WTC11 (cell line): ENCODE data around the gene HNRNPAB. TPM values are rescaled to one million over a fixed set of nuclear protein-coding genes. Genes with fewer than 3 reads are reported as not detected.

ENCODE experiments used
- ATAC-seq: fragments of 200-7000 bp; cut with Tn5 transposase; 2 replicates; pipeline ENCODE4 v1.10.0; 2021; ENCODE audit warnings: mild to moderate bottlenecking, moderate library complexity
- CTCF ChIA-PET: fragments of 300-600 bp; sonication (Branson Sonifier 250); formaldehyde crosslinking; loops from one replicate; lab custom pipeline; 2021; ENCODE audit warnings: antibody characterized with exemption; lab: Charles Lee
- POLR2A ChIA-PET: fragments of 350-600 bp; sonication (Branson Sonifier 250); formaldehyde crosslinking; loops from one replicate; lab custom pipeline; 2021; ENCODE audit warnings: antibody characterized with exemption; lab: Charles Lee
- DNase-seq: peaks from one replicate; pipeline ENCODE4 v3.0.0; 2021; ENCODE audit warnings: low spot score
- H3K27ac Mint-ChIP-seq: 2 replicates; pipeline ENCODE4 v1.8.0; 2021; ENCODE audit warnings: mixed read lengths
- H3K27me3 Mint-ChIP-seq: 2 replicates; pipeline ENCODE4 v1.8.0; 2021; ENCODE audit warnings: low read depth, mild to moderate bottlenecking, moderate library complexity, mixed read lengths
- H3K36me3 Mint-ChIP-seq: 2 replicates; pipeline ENCODE4 v1.8.0; 2021; ENCODE audit warnings: mixed read lengths
- H3K4me1 Mint-ChIP-seq: 2 replicates; pipeline ENCODE4 v1.8.0; 2022; ENCODE audit warnings: mixed read lengths
- H3K4me3 Mint-ChIP-seq: 2 replicates; pipeline ENCODE4 v1.8.0; 2021; ENCODE audit warnings: mild to moderate bottlenecking, moderate library complexity, mixed read lengths
- H3K9me3 Mint-ChIP-seq: 2 replicates; pipeline ENCODE4 v1.8.0; 2021; ENCODE audit warnings: mixed read lengths
- FOXP1 ChIP-seq: sonication (generic); formaldehyde crosslinking; IDR thresholded peaks from 2 replicates; pipeline ENCODE4 v1.8.0; 2022; ENCODE audit warnings: missing genetic modification reagents, mild to moderate bottlenecking, moderate library complexity, borderline replicate concordance
- GABPB1 ChIP-seq: sonication (generic); formaldehyde crosslinking; IDR thresholded peaks from 2 replicates; pipeline ENCODE4 v1.8.1; 2023; ENCODE audit warnings: mild to moderate bottlenecking, missing genetic modification reagents
- JUN ChIP-seq: sonication (generic); formaldehyde crosslinking; IDR thresholded peaks from 2 replicates; pipeline ENCODE4 v1.8.0; 2023; ENCODE audit warnings: mild to moderate bottlenecking, missing genetic modification reagents
- MXD4 ChIP-seq: fragments of 250-450 bp; sonication (Bioruptor Pico); IDR thresholded peaks from 2 replicates; pipeline ENCODE4 v1.8.0; 2021; ENCODE audit warnings: mild to moderate bottlenecking, moderate library complexity, borderline replicate concordance
- NR1H2 ChIP-seq: sonication (generic); formaldehyde crosslinking; IDR thresholded peaks from 2 replicates; pipeline ENCODE4 v1.9.0; 2021; ENCODE audit warnings: mild to moderate bottlenecking, moderate library complexity, missing genetic modification reagents
- NR3C1 ChIP-seq: sonication (generic); formaldehyde crosslinking; conservative IDR thresholded peaks from 2 replicates; pipeline ENCODE4 v1.8.1; 2023; ENCODE audit warnings: low read depth, mild to moderate bottlenecking, missing genetic modification reagents
- SMAD3 ChIP-seq: sonication (generic); formaldehyde crosslinking; IDR thresholded peaks from 2 replicates; pipeline ENCODE4 v1.8.0; 2022; ENCODE audit warnings: missing genetic modification reagents, mild to moderate bottlenecking, borderline replicate concordance
- STAT6 ChIP-seq: sonication (generic); formaldehyde crosslinking; conservative IDR thresholded peaks from 2 replicates; pipeline ENCODE4 v1.8.1; 2023; ENCODE audit warnings: mild to moderate bottlenecking, low read depth, missing genetic modification reagents, moderate library complexity
- USF2 ChIP-seq: sonication (generic); formaldehyde crosslinking; IDR thresholded peaks from 2 replicates; pipeline ENCODE4 v1.8.1; 2023; ENCODE audit warnings: mild to moderate bottlenecking, missing genetic modification reagents, moderate library complexity
- ZNF232 ChIP-seq: sonication (generic); formaldehyde crosslinking; IDR thresholded peaks from 2 replicates; pipeline ENCODE4 v1.8.0; 2022; ENCODE audit warnings: mild to moderate bottlenecking, missing genetic modification reagents
- ZNF281 ChIP-seq: sonication (generic); formaldehyde crosslinking; IDR thresholded peaks from 2 replicates; pipeline ENCODE4 v1.8.0; 2023; ENCODE audit warnings: mild to moderate bottlenecking, missing genetic modification reagents
- total RNA-seq: library from RNA; stranded (reverse); gene quantifications from 3 replicates; pipeline ENCODE4 v1.2.3, GENCODE V29; 2021
- TF ChIP-seq, protein P1 (sequence below): sonication (generic); formaldehyde crosslinking; IDR thresholded peaks from 2 replicates; pipeline ENCODE4 v1.8.1; 2022; ENCODE audit warnings: low read depth, mild to moderate bottlenecking, moderate library complexity, missing genetic modification reagents, borderline replicate concordance
- TF ChIP-seq, protein P2 (sequence below): fragments of 250-450 bp; sonication (Bioruptor Pico); IDR thresholded peaks from 2 replicates; pipeline ENCODE4 v1.9.0; 2021; ENCODE audit warnings: mild to moderate bottlenecking

HNRNPAB gene
- total RNA-seq, 1 experiment from 2014 or later = 457 TPM

- TF ChIP-seq USF2 (CRISPR knock-in tag) (peak; percentile 59), ZNF281 (CRISPR knock-in tag) (no peak), ZNF232 (CRISPR knock-in tag) (no peak), STAT6 (CRISPR knock-in tag) (no peak)
These were observed 24.0 kb upstream of the HNRNPAB start (continued) for GRCh38 chr5:178180141-178180863.

GRCh38 chr5:178182158-178182876, 22.0 kb upstream of the HNRNPAB start:
- TF ChIP-seq, protein P1, sequence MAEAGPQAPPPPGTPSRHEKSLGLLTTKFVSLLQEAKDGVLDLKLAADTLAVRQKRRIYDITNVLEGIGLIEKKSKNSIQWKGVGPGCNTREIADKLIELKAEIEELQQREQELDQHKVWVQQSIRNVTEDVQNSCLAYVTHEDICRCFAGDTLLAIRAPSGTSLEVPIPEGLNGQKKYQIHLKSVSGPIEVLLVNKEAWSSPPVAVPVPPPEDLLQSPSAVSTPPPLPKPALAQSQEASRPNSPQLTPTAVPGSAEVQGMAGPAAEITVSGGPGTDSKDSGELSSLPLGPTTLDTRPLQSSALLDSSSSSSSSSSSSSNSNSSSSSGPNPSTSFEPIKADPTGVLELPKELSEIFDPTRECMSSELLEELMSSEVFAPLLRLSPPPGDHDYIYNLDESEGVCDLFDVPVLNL = no peak
- no peak for TF ChIP-seq FOXP1 (CRISPR knock-in tag)
- TF ChIP-seq, protein P2, sequence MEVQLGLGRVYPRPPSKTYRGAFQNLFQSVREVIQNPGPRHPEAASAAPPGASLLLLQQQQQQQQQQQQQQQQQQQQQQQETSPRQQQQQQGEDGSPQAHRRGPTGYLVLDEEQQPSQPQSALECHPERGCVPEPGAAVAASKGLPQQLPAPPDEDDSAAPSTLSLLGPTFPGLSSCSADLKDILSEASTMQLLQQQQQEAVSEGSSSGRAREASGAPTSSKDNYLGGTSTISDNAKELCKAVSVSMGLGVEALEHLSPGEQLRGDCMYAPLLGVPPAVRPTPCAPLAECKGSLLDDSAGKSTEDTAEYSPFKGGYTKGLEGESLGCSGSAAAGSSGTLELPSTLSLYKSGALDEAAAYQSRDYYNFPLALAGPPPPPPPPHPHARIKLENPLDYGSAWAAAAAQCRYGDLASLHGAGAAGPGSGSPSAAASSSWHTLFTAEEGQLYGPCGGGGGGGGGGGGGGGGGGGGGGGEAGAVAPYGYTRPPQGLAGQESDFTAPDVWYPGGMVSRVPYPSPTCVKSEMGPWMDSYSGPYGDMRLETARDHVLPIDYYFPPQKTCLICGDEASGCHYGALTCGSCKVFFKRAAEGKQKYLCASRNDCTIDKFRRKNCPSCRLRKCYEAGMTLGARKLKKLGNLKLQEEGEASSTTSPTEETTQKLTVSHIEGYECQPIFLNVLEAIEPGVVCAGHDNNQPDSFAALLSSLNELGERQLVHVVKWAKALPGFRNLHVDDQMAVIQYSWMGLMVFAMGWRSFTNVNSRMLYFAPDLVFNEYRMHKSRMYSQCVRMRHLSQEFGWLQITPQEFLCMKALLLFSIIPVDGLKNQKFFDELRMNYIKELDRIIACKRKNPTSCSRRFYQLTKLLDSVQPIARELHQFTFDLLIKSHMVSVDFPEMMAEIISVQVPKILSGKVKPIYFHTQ (CRISPR knock-in tag) = no peak
- TF ChIP-seq JUN (CRISPR knock-in tag) = no peak
- no peak for TF ChIP-seq NR3C1 (CRISPR knock-in tag)
- no peak for TF ChIP-seq NR1H2 (CRISPR knock-in tag)
- TF ChIP-seq MXD4 = no peak
- no peak for TF ChIP-seq GABPB1 (CRISPR knock-in tag)
- TF ChIP-seq SMAD3 = no peak
- DNase-seq (no peak), ATAC-seq (no peak)
- CTCF ChIA-PET = interaction anchor here (1.0 to 4.1 kb wide), 3 partner anchors 13 to 107 kb away, joined by 3 to 55 read pairs (median 4); partner anchors contain the start of gene HNRNPAB
- H3K36me3 Mint-ChIP-seq = peaks cover 2% of the 10 kb centered on the region; the same call in 1 of the 2 replicates
- H3K27me3 Mint-ChIP-seq = no peaks in the 10 kb centered on the region
- H3K27ac Mint-ChIP-seq = peak overlapping the region; percentile 85
- H3K9me3 Mint-ChIP-seq = peaks cover 3% of the 10 kb centered on the region; the same call in 1 of the 2 replicates
- no peak overlapping the region; the same call in 1 of the 2 replicates for H3K4me3 Mint-ChIP-seq
- POLR2A ChIA-PET = interaction anchor here (0.8 to 3.6 kb wide), 2 partner anchors 22 to 66 kb away, joined by 5 to 67 read pairs; partner anchors contain the start of gene HNRNPAB
- peaks cover 43% of the 10 kb centered on the region for H3K4me1 Mint-ChIP-seq
